ENCODE measurements around the gene CATSPERD. TPM values are rescaled to one million over a fixed set of nuclear protein-coding genes. Genes with fewer than 3 reads are reported as not detected.

Gene CATSPERD
- total and polyA plus RNA-seq, 9 of the 15 experiments (the other 6 are each of a cell fraction or from before 2014, with no cell fraction given): not detected

- Histone ChIP-seq H3K27me3 (ENCODE audit: control insufficient read depth in 2 of 2, insufficient read depth in 2 of 2, low read length in 2 of 2) (no peaks in the 10 kb centered on the region), H3K27ac (ENCODE audit: extremely low read depth, low read depth, low read length) (peak within 1 kb of the TSS; percentile 86), H3K4me3 (peak within 1 kb of the TSS; percentile 94), H3K9me3 (replicated peaks; ENCODE audit: control insufficient read depth, insufficient read depth, low read depth, low read length) (no peaks in the 10 kb centered on the region), H3K9ac (ENCODE audit: insufficient read depth in 1 of 2, low read depth in 2 of 2, low read length in 2 of 2) (peak within 1 kb of the TSS; percentile 93 to 100), H3K4me2 (ENCODE audit: insufficient read depth, low read length) (peak within 1 kb of the TSS; percentile 99), H3K4me1 (replicated peaks in 1 of 2; ENCODE audit: control insufficient read depth in 2 of 2, insufficient read depth in 2 of 2, low read length in 2 of 2) (peaks cover 23 to 71% of the 10 kb centered on the region in 2 experiments), H3K36me3 (ENCODE audit: control insufficient read depth, insufficient read depth, low read length) (peaks cover 17% of the 10 kb centered on the region; the same call in 2 of the 3 replicates), H3K9me1 (ENCODE audit: control insufficient read depth, insufficient read depth, low read length) (no peaks in the 10 kb centered on the region), H3K79me2 (ENCODE audit: control insufficient read depth, insufficient read depth, low read length) (peaks cover 12% of the 10 kb centered on the region), H4K20me1 (replicated peaks; ENCODE audit: control insufficient read depth, insufficient read depth, low read length) (peaks cover 6% of the 10 kb centered on the region; the same call in 1 of the 2 replicates), H2AFZ (ENCODE audit: low read depth, low read length) (peak within 1 kb of the TSS; percentile 100)
- CTCF ChIA-PET (ENCODE audit: low intra/inter-chr PET ratio): interaction anchor here (0.6 kb wide), 1 partner anchor 11 kb away, joined by 6 read pairs; no protein-coding TSS in a partner anchor
- DNase-seq (ENCODE audit: extremely low read depth in 1 of 4, low spot score in 3 of 4) (peak; percentile 92 to 99 (median 92)), FAIRE-seq (peak; percentile 100), ATAC-seq (peak; percentile 97)
- intact Hi-C loops (cut with micrococcal nuclease) (loop anchor here (10.0 kb wide), 1 partner anchor 56 kb away; the partner anchor contains the start of genes SAFB and SAFB2), in situ Hi-C loops (cut with MboI) (no loop called here)
- no TSS peak for BruUV-seq (replicated peaks)
- 2% methylated on average over 77 of the region's 94 CpGs for WGBS (ENCODE audit: insufficient coverage, low coverage, missing lambda C conversion rate)
- POLR2A ChIA-PET: interaction anchor here (1.6 to 1.7 kb wide), 2 partner anchors 10 to 58 kb away, joined by 5 to 7 read pairs; partner anchors contain the start of genes SAFB and SAFB2
- TF ChIP-seq RBM17 (IDR thresholded peaks at IDR 0.05; ENCODE audit: borderline replicate concordance, low read depth, low read length) (no peak), ZNF174 (CRISPR knock-in tag; IDR thresholded peaks at IDR 0.05) (no peak), U2AF2 (optimal IDR thresholded peaks at IDR 0.05; ENCODE audit: low read depth, low read length) (no peak), BHLHE40 (IDR thresholded peaks at IDR 0.05; ENCODE audit: low read length) (peak; percentile 94), SPI1 (IDR thresholded peaks at IDR 0.05; ENCODE audit: borderline replicate concordance, low read depth, low read length) (no peak), ZNF224 (CRISPR knock-in tag; IDR thresholded peaks at IDR 0.05) (no peak), MCM7 (IDR thresholded peaks at IDR 0.05) (no peak), ATF1 (CRISPR knock-in tag; IDR thresholded peaks at IDR 0.05) (peak; percentile 58), ATF1 (tag; IDR thresholded peaks at IDR 0.05) (peak; percentile 94), GATA2 (CRISPR knock-in tag; IDR thresholded peaks at IDR 0.05) (no peak), TBL1XR1 (IDR thresholded peaks at IDR 0.05; ENCODE audit: low read length in 2 of 2) (peak; percentile 59 to 74; a peak in 2 of 4 replicates), GABPB2 (CRISPR knock-in tag; conservative IDR thresholded peaks at IDR 0.05) (no peak), SAP30 (IDR thresholded peaks at IDR 0.05; ENCODE audit: borderline replicate concordance, insufficient read depth, low read depth, low read length, poor library complexity, severe bottlenecking) (no peak), PHTF2 (CRISPR knock-in tag; IDR thresholded peaks at IDR 0.05) (no peak), BDP1 (IDR thresholded peaks at IDR 0.05; ENCODE audit: insufficient read depth, insufficient read length) (no peak), ZNF347 (CRISPR knock-in tag; IDR thresholded peaks at IDR 0.05; ENCODE audit: low read depth) (no peak)
- TF ChIP-seq, protein P1, sequence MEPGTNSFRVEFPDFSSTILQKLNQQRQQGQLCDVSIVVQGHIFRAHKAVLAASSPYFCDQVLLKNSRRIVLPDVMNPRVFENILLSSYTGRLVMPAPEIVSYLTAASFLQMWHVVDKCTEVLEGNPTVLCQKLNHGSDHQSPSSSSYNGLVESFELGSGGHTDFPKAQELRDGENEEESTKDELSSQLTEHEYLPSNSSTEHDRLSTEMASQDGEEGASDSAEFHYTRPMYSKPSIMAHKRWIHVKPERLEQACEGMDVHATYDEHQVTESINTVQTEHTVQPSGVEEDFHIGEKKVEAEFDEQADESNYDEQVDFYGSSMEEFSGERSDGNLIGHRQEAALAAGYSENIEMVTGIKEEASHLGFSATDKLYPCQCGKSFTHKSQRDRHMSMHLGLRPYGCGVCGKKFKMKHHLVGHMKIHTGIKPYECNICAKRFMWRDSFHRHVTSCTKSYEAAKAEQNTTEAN (CRISPR knock-in tag; IDR thresholded peaks at IDR 0.05): no peak
- TF ChIP-seq, protein P2, sequence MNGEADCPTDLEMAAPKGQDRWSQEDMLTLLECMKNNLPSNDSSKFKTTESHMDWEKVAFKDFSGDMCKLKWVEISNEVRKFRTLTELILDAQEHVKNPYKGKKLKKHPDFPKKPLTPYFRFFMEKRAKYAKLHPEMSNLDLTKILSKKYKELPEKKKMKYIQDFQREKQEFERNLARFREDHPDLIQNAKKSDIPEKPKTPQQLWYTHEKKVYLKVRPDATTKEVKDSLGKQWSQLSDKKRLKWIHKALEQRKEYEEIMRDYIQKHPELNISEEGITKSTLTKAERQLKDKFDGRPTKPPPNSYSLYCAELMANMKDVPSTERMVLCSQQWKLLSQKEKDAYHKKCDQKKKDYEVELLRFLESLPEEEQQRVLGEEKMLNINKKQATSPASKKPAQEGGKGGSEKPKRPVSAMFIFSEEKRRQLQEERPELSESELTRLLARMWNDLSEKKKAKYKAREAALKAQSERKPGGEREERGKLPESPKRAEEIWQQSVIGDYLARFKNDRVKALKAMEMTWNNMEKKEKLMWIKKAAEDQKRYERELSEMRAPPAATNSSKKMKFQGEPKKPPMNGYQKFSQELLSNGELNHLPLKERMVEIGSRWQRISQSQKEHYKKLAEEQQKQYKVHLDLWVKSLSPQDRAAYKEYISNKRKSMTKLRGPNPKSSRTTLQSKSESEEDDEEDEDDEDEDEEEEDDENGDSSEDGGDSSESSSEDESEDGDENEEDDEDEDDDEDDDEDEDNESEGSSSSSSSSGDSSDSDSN (IDR thresholded peaks at IDR 0.05; ENCODE audit: borderline replicate concordance in 1 of 2, low read depth in 2 of 2, low read length in 2 of 2): 0 out of 4 replicates have a peak, but pooled peaks of 1 of the 2 experiments have one; percentile 33
These were observed 39.7 kb upstream of the CATSPERD start, which contains the start of the genes HSD11B1L and MICOS13 for GRCh38 chr19:5680437-5681368. Gene HSD11B1L (plus strand): TSS chr19:5681027. CDS start chr19:5684833, 3,806 bp downstream. Gene MICOS13 (minus strand): TSS chr19:5680516. CDS start chr19:5680486, 30 bp downstream.

All from K562 (cell line).